ENCODE results near the gene RIN1.

DNA sequence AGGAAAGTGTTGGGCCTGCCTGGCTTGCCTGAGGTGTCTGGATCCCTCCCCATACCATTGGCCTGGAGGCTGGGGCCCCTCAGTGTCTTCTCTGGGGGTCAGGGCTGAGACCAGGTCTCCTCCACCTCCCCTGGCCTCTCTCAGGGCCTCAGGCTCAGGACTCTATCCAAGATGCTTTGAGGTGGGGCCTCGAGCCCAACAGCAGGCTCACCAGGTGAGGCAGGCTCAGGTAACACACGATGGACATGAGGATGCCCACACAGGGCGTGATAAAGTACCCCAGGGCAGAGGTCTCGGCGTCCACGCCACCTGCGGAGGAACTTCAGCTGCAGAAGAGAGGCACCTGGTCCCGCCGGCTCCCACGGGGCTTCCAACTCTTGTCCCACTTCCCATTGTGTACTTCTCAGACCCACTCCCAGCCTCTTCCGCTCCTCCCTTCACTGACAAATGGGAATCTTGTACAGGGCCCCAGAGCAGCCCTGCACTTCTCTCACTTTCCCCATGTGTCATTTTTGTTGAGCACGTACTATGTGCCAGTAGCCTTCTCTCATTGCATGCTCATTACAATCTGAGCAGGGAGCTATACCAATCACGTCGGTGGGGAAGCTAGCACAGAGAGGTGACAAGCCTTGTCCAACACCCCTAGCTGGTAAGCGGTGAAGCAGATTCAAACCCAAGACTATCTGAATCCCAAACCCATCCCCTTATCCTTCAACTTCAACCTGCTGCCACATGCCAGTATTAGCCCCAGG, 31.5 kb upstream of the RIN1 start:
- no peak for TF ChIP-seq CTCF (IDR thresholded peaks at IDR 0.05)
- no peak for TF ChIP-seq POLR2A (IDR thresholded peaks at IDR 0.05)

Measured in uterus (tissue), 2 donors.